LNCaP clone FGC (cell line): Measurements from ENCODE around the gene ZNF263.
A peak's percentile ranks its signal among the peaks of the same experiment; 100 is the strongest.

Experiments
- DNase-seq: peaks from one replicate; pipeline ENCODE4 v3.0.0-alpha.2; 2011; ENCODE audit warnings: low read depth
- H3K4me3 ChIP-seq: 2 replicates; pipeline ENCODE4 v1.5.1; 2011; ENCODE audit warnings: mild to moderate bottlenecking, low read depth, low read length, control low read depth
- TF ChIP-seq, protein P1 (sequence below): IDR thresholded peaks from 2 replicates; pipeline ENCODE4 v1.5.1; 2012; ENCODE audit warnings: mild to moderate bottlenecking; ENCODE audit not compliant: control insufficient read depth, insufficient read depth; ENCODE audit errors: extremely low read depth

The ZNF263 gene

GRCh38 chr16:3243882-3244281 is 39.4 kb upstream of the ZNF263 start:
- TF ChIP-seq, protein P1, sequence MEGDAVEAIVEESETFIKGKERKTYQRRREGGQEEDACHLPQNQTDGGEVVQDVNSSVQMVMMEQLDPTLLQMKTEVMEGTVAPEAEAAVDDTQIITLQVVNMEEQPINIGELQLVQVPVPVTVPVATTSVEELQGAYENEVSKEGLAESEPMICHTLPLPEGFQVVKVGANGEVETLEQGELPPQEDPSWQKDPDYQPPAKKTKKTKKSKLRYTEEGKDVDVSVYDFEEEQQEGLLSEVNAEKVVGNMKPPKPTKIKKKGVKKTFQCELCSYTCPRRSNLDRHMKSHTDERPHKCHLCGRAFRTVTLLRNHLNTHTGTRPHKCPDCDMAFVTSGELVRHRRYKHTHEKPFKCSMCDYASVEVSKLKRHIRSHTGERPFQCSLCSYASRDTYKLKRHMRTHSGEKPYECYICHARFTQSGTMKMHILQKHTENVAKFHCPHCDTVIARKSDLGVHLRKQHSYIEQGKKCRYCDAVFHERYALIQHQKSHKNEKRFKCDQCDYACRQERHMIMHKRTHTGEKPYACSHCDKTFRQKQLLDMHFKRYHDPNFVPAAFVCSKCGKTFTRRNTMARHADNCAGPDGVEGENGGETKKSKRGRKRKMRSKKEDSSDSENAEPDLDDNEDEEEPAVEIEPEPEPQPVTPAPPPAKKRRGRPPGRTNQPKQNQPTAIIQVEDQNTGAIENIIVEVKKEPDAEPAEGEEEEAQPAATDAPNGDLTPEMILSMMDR, result no peak
- no peak for DNase-seq

GRCh38 chr16:3246002-3246401 is 37.3 kb upstream of the ZNF263 start:
- TF ChIP-seq, protein P1, result no peak
- DNase-seq, result no peak
- no peak overlapping the region for H3K4me3 ChIP-seq

More at GRCh38 chr16:3243882-3244281, 39.4 kb upstream of the ZNF263 start:
- no peak overlapping the region for H3K4me3 ChIP-seq

- TF ChIP-seq, protein P1, result no peak
- no peak overlapping the region for H3K4me3 ChIP-seq
- DNase-seq, result no peak
Measured at GRCh38 chr16:3246876-3247275, 36.4 kb upstream of the ZNF263 start.

DNA sequence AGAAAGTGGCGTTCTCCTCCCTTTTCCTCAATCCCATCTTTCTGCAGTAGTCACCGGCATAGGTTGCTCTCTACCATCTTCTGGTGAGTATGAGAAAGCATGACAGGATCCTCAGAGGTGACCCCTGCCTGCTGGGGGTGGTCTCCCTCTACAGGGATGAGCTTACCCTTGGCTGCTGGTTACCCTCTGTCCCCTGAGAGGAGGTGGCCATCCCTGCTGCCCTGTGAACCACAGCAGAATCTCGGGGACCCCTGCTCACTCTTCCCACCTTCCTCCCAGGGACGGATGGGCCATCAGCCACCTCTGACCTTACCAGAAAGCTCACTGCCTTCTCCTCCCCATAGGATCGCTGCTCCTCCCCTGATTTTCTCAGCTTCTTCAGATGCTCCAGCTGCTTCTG is 34.7 kb upstream of the ZNF263 start:
- TF ChIP-seq, protein P1, result no peak
- no peak for DNase-seq
- H3K4me3 ChIP-seq, result no peak overlapping the region

GRCh38 chr16:3249020-3249419 is 34.3 kb upstream of the ZNF263 start:
- TF ChIP-seq, protein P1, result no peak
- H3K4me3 ChIP-seq, result no peak overlapping the region
- no peak for DNase-seq

DNA sequence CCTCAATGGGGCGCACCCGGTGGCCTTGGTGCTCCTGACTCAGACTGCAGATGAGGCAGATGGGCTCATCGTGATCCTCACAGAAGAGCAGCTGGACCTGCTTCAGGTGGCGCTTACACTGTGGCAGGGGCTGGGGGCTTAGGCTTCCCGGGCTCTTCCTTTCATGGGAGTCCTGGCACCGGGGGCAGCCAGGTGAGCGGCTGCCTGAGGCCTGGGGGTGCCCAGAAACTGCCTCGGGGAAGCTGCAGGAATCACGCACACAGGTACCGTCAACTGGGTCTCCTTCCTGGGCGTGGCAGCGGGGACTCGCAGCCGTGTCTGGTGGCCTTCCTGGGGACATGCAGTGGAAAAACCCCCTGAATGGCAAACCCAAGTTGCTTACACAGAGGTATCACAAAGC is 33.8 kb upstream of the ZNF263 start:
- H3K4me3 ChIP-seq, result no peak overlapping the region
- TF ChIP-seq, protein P1, result no peak
- DNase-seq, result no peak

DNA sequence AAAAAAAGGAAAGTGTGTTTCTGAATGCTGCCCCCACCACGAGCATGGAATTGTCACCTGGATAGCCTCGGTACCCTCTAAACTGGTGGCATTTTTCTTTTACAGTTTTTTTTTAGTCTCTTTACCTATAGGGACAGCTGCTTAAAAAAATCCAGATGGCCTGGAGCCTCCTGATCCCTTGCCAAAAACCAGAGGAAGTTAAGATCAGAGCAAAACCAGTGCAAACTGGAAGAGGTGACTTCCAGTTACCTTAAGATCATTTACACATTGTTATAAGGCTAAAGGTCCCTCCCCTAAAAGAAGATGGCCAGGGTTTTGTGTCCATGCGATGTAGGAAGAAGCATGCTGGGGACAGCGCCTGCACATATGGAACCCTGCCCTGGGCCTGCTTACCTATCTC is 30.3 kb upstream of the ZNF263 start:
- DNase-seq, result peak; percentile 4

More for the DNA sequence above, 30.3 kb upstream of the ZNF263 start:
- H3K4me3 ChIP-seq, result no peak overlapping the region
- TF ChIP-seq, protein P1, result no peak
